GM19099 (cell line): Measurements from ENCODE around the gene OR52N1.

ENCODE experiments used
- POLR2A ChIP-seq: IDR thresholded peaks from 3 replicates; pipeline ENCODE4 v1.6.1; 2011; ENCODE audit warnings: low read depth; ENCODE audit not compliant: insufficient read length; ENCODE audit errors: extremely low read depth

Gene OR52N1

GRCh38 chr11:5738431-5738830 lies 52.6 kb downstream of the OR52N1 start:
- no peak for TF ChIP-seq POLR2A

GRCh38 chr11:5737670-5738392 lies 53.2 kb downstream of the OR52N1 start:
- TF ChIP-seq POLR2A = no peak

- no peak for TF ChIP-seq POLR2A
Measured at GRCh38 chr11:5737091-5737490, 54.0 kb downstream of the OR52N1 start.
